WTC11 (cell line): ENCODE measurements around the gene MDGA2.

Experiments
- CREB1 ChIP-seq: sonication (generic); formaldehyde crosslinking; IDR thresholded peaks from 2 replicates; pipeline ENCODE4 v1.8.0; 2023; ENCODE audit warnings: mild to moderate bottlenecking, missing genetic modification reagents
- CTCF ChIP-seq: fragments of 200-600 bp; IDR thresholded peaks from 2 replicates; pipeline ENCODE4 v1.8.0; 2022; ENCODE audit warnings: antibody characterized with exemption
- ELF4 ChIP-seq: sonication (generic); formaldehyde crosslinking; IDR thresholded peaks from 2 replicates; pipeline ENCODE4 v1.8.1; 2022; ENCODE audit warnings: low read depth, mild to moderate bottlenecking, moderate library complexity, missing genetic modification reagents
- FOXJ3 ChIP-seq: sonication (generic); formaldehyde crosslinking; IDR thresholded peaks from 2 replicates; pipeline ENCODE4 v1.9.0; 2021; ENCODE audit warnings: missing genetic modification reagents, mild to moderate bottlenecking, borderline replicate concordance
- JUN ChIP-seq: sonication (generic); formaldehyde crosslinking; IDR thresholded peaks from 2 replicates; pipeline ENCODE4 v1.8.0; 2023; ENCODE audit warnings: mild to moderate bottlenecking, missing genetic modification reagents
- MAX ChIP-seq: sonication (generic); formaldehyde crosslinking; IDR thresholded peaks from 2 replicates; pipeline ENCODE4 v1.8.0; 2022; ENCODE audit warnings: mild to moderate bottlenecking, missing genetic modification reagents
- NR2C2 ChIP-seq: sonication (generic); formaldehyde crosslinking; IDR thresholded peaks from 2 replicates; pipeline ENCODE4 v1.8.0; 2022; ENCODE audit warnings: mild to moderate bottlenecking, missing genetic modification reagents
- NR3C1 ChIP-seq: sonication (generic); formaldehyde crosslinking; conservative IDR thresholded peaks from 2 replicates; pipeline ENCODE4 v1.8.1; 2023; ENCODE audit warnings: low read depth, mild to moderate bottlenecking, missing genetic modification reagents
- SP1 ChIP-seq: sonication (generic); formaldehyde crosslinking; conservative IDR thresholded peaks from 2 replicates; pipeline ENCODE4 v1.8.1; 2022; ENCODE audit warnings: missing genetic modification reagents
- ZSCAN18 ChIP-seq: fragments of 250-450 bp; sonication (Bioruptor Pico); IDR thresholded peaks from 2 replicates; pipeline ENCODE4 v2.1.2; 2022; ENCODE audit warnings: mild to moderate bottlenecking, moderate library complexity
- TF ChIP-seq, protein P1 (sequence below): sonication (generic); formaldehyde crosslinking; IDR thresholded peaks from 2 replicates; pipeline ENCODE4 v1.8.1; 2023; ENCODE audit warnings: mild to moderate bottlenecking, missing genetic modification reagents, borderline replicate concordance
- TF ChIP-seq, protein P2 (sequence below): sonication (generic); formaldehyde crosslinking; IDR thresholded peaks from 2 replicates; pipeline ENCODE4 v1.8.1; 2022; ENCODE audit warnings: missing genetic modification reagents, borderline replicate concordance

GRCh38 chr14:47039336-47039735 lies 636.1 kb downstream of the MDGA2 start:
- TF ChIP-seq CTCF = no peak
- no peak for TF ChIP-seq CREB1 (CRISPR knock-in tag)
- TF ChIP-seq JUN (CRISPR knock-in tag) = no peak
- TF ChIP-seq, protein P1, sequence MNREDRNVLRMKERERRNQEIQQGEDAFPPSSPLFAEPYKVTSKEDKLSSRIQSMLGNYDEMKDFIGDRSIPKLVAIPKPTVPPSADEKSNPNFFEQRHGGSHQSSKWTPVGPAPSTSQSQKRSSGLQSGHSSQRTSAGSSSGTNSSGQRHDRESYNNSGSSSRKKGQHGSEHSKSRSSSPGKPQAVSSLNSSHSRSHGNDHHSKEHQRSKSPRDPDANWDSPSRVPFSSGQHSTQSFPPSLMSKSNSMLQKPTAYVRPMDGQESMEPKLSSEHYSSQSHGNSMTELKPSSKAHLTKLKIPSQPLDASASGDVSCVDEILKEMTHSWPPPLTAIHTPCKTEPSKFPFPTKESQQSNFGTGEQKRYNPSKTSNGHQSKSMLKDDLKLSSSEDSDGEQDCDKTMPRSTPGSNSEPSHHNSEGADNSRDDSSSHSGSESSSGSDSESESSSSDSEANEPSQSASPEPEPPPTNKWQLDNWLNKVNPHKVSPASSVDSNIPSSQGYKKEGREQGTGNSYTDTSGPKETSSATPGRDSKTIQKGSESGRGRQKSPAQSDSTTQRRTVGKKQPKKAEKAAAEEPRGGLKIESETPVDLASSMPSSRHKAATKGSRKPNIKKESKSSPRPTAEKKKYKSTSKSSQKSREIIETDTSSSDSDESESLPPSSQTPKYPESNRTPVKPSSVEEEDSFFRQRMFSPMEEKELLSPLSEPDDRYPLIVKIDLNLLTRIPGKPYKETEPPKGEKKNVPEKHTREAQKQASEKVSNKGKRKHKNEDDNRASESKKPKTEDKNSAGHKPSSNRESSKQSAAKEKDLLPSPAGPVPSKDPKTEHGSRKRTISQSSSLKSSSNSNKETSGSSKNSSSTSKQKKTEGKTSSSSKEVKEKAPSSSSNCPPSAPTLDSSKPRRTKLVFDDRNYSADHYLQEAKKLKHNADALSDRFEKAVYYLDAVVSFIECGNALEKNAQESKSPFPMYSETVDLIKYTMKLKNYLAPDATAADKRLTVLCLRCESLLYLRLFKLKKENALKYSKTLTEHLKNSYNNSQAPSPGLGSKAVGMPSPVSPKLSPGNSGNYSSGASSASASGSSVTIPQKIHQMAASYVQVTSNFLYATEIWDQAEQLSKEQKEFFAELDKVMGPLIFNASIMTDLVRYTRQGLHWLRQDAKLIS (CRISPR knock-in tag) = no peak
- TF ChIP-seq FOXJ3 (CRISPR knock-in tag) = no peak
- TF ChIP-seq ELF4 = no peak
- no peak for TF ChIP-seq NR2C2 (CRISPR knock-in tag)
- TF ChIP-seq SP1 (CRISPR knock-in tag) = no peak
- TF ChIP-seq, protein P2, sequence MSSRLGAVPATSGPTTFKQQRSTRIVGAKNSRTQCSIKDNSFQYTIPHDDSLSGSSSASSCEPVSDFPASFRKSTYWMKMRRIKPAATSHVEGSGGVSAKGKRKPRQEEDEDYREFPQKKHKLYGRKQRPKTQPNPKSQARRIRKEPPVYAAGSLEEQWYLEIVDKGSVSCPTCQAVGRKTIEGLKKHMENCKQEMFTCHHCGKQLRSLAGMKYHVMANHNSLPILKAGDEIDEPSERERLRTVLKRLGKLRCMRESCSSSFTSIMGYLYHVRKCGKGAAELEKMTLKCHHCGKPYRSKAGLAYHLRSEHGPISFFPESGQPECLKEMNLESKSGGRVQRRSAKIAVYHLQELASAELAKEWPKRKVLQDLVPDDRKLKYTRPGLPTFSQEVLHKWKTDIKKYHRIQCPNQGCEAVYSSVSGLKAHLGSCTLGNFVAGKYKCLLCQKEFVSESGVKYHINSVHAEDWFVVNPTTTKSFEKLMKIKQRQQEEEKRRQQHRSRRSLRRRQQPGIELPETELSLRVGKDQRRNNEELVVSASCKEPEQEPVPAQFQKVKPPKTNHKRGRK (CRISPR knock-in tag) = no peak
- TF ChIP-seq ZSCAN18 (CRISPR knock-in tag) = no peak
- TF ChIP-seq MAX (CRISPR knock-in tag) = no peak
- no peak for TF ChIP-seq NR3C1 (CRISPR knock-in tag)
